ENCODE results near the gene CPT1C.
A peak's percentile ranks its signal among the peaks of the same experiment; 100 is the strongest.

Gene CPT1C

DNA sequence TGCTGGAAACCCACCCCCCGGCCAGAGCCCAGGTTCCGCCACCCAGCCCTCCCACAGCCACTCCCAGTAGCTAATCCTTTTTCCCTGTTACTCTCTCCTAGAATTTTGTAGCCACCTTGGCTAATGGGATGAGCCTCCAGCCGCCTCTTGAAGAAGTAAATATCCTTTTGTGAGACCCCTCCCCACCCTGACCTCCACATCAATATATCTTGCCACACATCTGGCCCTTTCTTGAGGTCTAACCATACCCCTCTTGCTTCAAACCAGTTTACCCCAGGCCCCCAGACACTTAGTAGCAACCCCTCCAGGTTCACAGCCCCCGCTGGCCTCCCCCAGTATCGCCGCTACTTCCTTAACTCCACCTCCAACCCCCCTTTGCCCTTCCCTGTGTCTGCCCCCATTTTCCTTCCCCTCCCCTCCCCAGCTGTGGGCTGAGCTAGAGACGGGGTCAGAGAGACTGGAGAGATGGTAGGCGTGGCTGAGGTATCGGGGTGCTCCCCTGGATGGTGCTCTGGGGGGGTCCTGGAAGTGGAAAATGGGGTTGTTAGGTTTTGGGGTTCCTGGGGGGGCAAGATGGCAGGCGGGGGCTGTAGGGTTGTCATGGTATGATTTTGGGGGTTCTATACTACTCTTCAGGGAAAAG is 11.0 kb upstream of the CPT1C start:
- in situ Hi-C loops (cut with HindIII; ENCODE audit: low pct_unique_long_range_greater_than_20kb, low sequenced_read_pairs), result no loop called here
- no peak for TF ChIP-seq JUND (IDR thresholded peaks at IDR 0.05; ENCODE audit: low read depth)
- DNase-seq (ENCODE audit: low read depth in 1 of 2, low spot score in 1 of 2), result no peak

DNA sequence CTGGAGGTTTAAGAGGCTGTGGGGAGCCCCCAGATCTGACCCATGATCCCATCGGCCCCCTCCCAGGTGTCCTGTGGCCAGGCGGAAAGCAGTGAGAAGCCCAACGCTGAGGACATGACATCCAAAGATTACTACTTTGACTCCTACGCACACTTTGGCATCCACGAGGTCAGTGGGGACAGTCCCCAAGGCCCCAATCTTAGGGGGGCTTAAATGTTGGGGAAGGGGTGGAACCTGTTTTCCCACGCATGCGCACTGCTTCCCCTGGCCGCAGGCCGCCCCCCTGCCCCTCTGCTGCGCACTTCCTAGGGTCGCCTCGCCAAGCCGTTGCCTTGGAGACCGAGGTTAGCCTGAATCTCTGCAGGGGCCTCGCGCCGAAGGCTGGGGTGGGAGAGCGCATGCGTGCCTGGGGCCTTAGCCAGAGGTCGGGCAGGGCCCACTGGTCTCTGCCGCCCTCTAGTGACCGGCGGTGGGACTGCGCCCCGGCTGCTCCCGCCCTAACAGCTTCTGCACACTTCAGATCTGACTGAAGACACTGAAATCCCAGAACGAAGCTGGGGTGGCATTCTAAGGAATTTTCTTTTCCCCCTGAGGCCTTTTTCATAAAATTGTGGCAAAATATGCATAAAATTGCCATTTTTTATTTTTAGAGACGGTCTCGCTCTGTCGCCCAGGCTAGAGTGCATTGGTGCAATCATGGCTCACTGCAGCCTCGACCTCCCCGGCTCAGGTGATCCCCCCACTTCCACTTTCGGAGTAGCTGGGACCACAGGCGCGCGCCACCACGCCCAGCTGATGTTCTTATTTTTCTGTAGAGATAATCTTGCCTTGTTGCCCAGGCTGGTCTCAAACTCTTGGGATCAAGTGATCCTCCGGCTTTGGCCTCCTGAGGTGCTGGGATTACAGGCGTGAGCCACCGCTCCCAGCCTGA is 10.2 kb upstream of the CPT1C start:
- in situ Hi-C loops (cut with HindIII; ENCODE audit: low pct_unique_long_range_greater_than_20kb, low sequenced_read_pairs), result no loop called here
- no peak for TF ChIP-seq JUND (IDR thresholded peaks at IDR 0.05; ENCODE audit: low read depth)
- DNase-seq (ENCODE audit: low read depth in 1 of 2, low spot score in 1 of 2), result peak; percentile 77 to 88

DNA sequence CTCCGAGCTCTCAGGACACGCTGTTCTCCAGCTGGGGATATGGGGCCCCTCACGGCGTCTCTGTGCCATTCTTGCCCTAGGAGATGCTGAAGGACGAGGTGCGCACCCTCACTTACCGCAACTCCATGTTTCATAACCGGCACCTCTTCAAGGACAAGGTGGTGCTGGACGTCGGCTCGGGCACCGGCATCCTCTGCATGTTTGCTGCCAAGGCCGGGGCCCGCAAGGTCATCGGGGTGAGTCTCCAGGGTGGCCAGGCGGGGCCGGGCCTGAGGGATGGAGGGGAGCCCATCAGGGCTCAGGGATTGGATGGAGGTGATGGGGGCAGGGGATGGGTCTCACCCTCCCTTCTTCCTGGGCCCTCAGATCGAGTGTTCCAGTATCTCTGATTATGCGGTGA is 9.1 kb upstream of the CPT1C start:
- in situ Hi-C loops (cut with HindIII; ENCODE audit: low pct_unique_long_range_greater_than_20kb, low sequenced_read_pairs), result no loop called here
- no peak for TF ChIP-seq JUND (IDR thresholded peaks at IDR 0.05; ENCODE audit: low read depth)
- no peak for DNase-seq (ENCODE audit: low read depth in 1 of 2, low spot score in 1 of 2)

DNA sequence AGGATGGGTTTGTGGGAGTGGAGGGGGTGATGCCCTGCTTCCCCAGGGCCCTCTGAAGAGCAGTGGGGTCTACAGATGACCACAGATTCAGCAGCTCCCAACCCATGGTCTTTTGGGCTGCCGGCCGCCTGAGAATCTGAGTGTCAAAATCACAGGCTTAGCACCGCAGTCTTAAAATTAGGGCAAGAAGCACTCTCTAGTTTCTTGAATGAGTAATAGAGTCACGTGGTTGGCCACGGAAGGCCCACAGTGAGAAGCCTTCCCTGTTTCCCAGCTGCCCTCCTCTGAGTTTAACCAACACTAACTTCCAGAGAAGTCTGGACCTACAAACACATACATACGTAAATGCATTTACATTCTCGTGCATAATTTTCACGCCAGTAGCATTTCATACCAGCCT is 8.6 kb upstream of the CPT1C start:
- in situ Hi-C loops (cut with HindIII; ENCODE audit: low pct_unique_long_range_greater_than_20kb, low sequenced_read_pairs), result no loop called here
- TF ChIP-seq JUND (IDR thresholded peaks at IDR 0.05; ENCODE audit: low read depth), result no peak
- DNase-seq (ENCODE audit: low read depth in 1 of 2, low spot score in 1 of 2), result no peak

GRCh38 chr19:49683814-49684250 is 7.1 kb upstream of the CPT1C start:
- no peak for TF ChIP-seq JUND (IDR thresholded peaks at IDR 0.05; ENCODE audit: low read depth)
- no peak for DNase-seq (ENCODE audit: low read depth in 1 of 2, low spot score in 1 of 2)
- in situ Hi-C loops (cut with HindIII; ENCODE audit: low pct_unique_long_range_greater_than_20kb, low sequenced_read_pairs), result no loop called here

- in situ Hi-C loops (cut with HindIII; ENCODE audit: low pct_unique_long_range_greater_than_20kb, low sequenced_read_pairs), result no loop called here
- no peak for TF ChIP-seq JUND (IDR thresholded peaks at IDR 0.05; ENCODE audit: low read depth)
- DNase-seq (ENCODE audit: low read depth in 1 of 2, low spot score in 1 of 2), result no peak
Observed at GRCh38 chr19:49684251-49684982, 6.5 kb upstream of the CPT1C start.

DNA sequence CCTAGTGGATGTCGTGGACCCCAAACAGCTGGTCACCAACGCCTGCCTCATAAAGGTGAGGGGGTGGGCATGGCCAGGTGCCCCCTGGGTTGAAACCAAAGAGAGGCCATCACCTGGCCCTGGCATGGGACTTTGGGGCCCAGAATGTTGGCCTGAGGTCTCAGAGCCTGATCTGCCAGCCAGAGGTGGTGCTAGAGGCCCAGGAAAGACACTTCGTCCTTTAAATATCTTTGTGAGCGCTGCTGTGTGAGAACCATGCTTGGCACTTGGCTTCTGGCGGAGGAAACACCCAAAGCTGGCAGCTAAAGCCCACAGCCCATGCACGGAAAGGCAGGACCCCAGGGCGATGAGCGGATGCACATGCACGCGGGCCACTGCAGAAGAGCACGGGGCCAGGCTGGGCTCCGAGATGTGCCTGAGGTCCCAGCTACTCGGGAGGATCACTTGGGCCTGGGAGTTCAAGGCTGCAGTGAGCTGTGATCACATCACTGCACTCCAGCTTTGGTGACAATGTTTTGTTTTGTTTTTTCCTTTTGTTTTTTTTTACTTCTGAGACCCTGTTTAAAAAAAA is 5.8 kb upstream of the CPT1C start:
- in situ Hi-C loops (cut with HindIII; ENCODE audit: low pct_unique_long_range_greater_than_20kb, low sequenced_read_pairs), result no loop called here

DNA sequence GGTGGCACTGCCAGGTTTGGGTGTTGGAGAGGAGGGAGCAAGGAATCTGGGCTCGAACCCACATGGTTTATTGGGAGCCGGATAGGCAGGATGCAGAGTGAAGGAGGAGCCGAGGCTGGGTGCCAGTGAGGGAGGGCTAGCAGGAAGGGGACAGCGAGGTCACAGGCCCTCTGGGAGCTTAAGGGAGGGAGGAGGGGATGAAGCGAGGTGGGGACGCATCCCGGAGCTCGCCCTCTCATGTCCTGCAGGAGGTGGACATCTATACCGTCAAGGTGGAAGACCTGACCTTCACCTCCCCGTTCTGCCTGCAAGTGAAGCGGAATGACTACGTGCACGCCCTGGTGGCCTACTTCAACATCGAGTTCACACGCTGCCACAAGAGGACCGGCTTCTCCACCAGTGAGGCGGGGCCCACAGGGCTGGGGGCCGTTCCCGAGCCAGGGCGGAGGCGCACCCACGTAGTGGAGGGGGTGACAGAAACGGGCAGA is 5.0 kb upstream of the CPT1C start:
- no peak for TF ChIP-seq JUND (IDR thresholded peaks at IDR 0.05; ENCODE audit: low read depth)
- DNase-seq (ENCODE audit: low read depth in 1 of 2, low spot score in 1 of 2), result no peak
- in situ Hi-C loops (cut with HindIII; ENCODE audit: low pct_unique_long_range_greater_than_20kb, low sequenced_read_pairs), result no loop called here

More for the DNA sequence above, 5.8 kb upstream of the CPT1C start:
- TF ChIP-seq JUND (IDR thresholded peaks at IDR 0.05; ENCODE audit: low read depth), result no peak
- no peak for DNase-seq (ENCODE audit: low read depth in 1 of 2, low spot score in 1 of 2)

DNA sequence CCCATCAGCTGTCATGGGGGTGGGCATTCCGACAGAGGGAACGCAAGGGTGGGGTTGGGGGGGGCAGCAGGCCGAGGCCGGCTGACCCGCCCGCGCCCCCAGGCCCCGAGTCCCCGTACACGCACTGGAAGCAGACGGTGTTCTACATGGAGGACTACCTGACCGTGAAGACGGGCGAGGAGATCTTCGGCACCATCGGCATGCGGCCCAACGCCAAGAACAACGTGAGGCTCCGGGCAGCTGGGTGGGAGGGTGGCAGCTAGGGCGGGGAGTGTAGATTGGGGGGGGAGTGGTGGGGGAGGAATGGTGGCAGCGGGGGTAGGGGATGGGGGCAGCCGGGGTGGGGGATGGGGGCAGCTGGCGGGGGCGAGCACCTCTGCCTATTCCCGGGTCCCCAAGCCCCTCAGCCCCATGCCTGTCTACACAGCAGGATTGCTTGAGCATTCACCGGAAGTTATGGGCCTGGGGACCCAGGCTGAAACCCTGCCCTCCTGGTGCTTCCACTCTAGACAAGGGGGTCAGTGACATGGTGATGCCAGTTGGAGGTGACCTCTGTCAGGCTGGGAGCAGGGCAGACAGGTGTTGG is 4.3 kb upstream of the CPT1C start:
- in situ Hi-C loops (cut with HindIII; ENCODE audit: low pct_unique_long_range_greater_than_20kb, low sequenced_read_pairs), result no loop called here
- no peak for DNase-seq (ENCODE audit: low read depth in 1 of 2, low spot score in 1 of 2)
- TF ChIP-seq JUND (IDR thresholded peaks at IDR 0.05; ENCODE audit: low read depth), result no peak

DNA sequence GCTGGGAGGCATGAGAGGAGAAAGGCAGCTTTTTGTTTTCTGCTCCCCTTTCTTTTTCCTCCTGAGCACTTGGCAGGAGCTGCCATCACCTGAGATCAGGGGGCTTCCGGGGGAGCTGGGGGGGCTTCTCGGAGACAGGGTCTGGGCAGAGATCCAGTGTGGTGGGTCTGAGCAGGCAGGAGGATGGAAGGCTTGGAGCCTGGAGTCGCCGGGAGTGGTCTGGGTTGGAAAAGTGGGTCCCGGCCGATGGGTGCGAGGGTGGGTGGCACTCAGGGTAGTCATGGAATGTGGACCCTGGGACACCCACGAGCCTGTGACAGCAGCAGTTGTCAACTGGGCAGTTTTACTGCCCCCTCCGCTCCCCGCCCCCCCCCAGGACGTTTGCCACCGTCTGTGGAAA is 3.8 kb upstream of the CPT1C start:
- in situ Hi-C loops (cut with HindIII; ENCODE audit: low pct_unique_long_range_greater_than_20kb, low sequenced_read_pairs), result no loop called here
- no peak for TF ChIP-seq JUND (IDR thresholded peaks at IDR 0.05; ENCODE audit: low read depth)
- no peak for DNase-seq (ENCODE audit: low read depth in 1 of 2, low spot score in 1 of 2)

DNA sequence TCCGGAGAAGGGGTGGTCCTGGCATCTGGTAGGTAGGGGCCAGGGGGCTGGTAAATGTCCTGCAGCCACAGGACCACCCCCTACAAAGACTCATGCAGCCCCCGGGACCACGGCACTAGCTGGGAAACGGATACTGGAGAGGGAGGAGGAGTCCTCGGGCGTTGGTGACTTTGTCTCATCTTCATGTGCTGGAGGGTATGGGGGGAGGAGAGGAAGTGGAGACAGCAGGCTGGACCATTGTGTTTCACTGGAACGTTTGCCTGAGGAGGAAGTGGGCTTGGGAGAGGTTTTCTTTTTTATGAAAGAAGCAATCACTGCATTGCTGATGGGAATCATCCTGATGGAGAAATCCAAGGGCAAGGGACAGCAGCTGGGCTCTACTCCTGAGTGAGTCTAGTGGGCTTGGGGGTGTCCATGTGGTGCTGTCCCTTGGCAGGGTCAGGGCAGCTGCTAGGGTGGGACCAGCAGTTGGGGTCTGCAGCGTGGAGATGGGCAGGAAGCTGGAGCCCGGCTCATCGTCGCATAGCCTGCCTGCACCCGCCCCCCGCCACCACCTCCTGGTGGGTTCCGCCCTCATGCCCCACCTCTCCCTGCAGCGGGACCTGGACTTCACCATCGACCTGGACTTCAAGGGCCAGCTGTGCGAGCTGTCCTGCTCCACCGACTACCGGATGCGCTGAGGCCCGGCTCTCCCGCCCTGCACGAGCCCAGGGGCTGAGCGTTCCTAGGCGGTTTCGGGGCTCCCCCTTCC is 3.2 kb upstream of the CPT1C start:
- DNase-seq (ENCODE audit: low read depth in 1 of 2, low spot score in 1 of 2), result no peak
- no peak for TF ChIP-seq JUND (IDR thresholded peaks at IDR 0.05; ENCODE audit: low read depth)
- in situ Hi-C loops (cut with HindIII; ENCODE audit: low pct_unique_long_range_greater_than_20kb, low sequenced_read_pairs), result no loop called here
